IPS-18a (cell line): Measurements from ENCODE around the gene ENOX1.
"Not testable (repeated sequence)": the region's sequence is repeated elsewhere in the genome, so short reads cannot be mapped to it uniquely, and the experiment has no call there.

Experiments used
- H3K27ac ChIP-seq: one replicate; pipeline ENCODE4 v1.5.1; 2013; ENCODE audit warnings: low read length
- H3K27me3 ChIP-seq: one replicate; pipeline ENCODE4 v1.6.1; 2013; ENCODE audit warnings: mild to moderate bottlenecking, low read length; ENCODE audit not compliant: control insufficient read depth, insufficient read depth
- H3K36me3 ChIP-seq: one replicate; pipeline ENCODE4 v1.6.1; 2013; ENCODE audit warnings: low read depth, low read length; ENCODE audit not compliant: control insufficient read depth
- H3K4me1 ChIP-seq: one replicate; pipeline ENCODE4 v1.6.1; 2013; ENCODE audit warnings: low read depth, low read length; ENCODE audit not compliant: control insufficient read depth
- H3K4me3 ChIP-seq: one replicate; pipeline ENCODE4 v1.5.1; 2013; ENCODE audit warnings: low read length
- H3K9ac ChIP-seq: one replicate; pipeline ENCODE4 v1.6.1; 2013; ENCODE audit warnings: mild to moderate bottlenecking, low read length, moderate library complexity
- H3K9me3 ChIP-seq: one replicate; pipeline ENCODE4 v1.6.1; 2013; ENCODE audit warnings: low read depth, low read length; ENCODE audit not compliant: control insufficient read depth

Gene ENOX1

DNA sequence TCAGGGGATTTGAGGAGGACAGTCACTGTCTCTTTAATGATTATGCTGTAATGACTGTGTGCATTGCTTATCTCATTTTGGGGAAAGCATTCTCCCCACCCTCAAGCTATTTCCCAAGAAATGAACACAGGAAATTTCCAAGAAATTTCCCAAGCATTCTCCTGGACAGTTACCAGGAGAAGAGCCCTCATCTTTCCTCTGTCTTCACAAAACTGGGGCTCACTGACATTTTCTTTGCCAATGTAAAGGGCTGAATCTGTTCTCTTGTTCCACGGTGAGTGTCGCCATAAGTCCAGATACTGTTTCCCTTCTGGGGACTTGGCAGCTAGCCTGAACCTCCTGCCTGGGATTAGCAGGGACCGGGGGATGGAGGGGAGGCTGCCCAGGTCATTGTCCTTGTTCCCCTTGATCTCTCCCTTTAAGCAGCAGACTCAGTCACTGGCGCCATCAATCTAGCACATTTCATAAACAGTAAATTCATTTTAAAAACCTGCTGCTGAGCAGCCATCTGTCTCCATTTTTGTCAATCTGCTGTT is 590.6 kb downstream of the ENOX1 start:
- Histone ChIP-seq H3K9me3 (no peaks in the 10 kb centered on the region), H3K27ac (no peak overlapping the region), H3K4me3 (no peak overlapping the region), H3K4me1 (no peaks in the 10 kb centered on the region), H3K9ac (no peak overlapping the region), H3K36me3 (no peaks in the 10 kb centered on the region), H3K27me3 (no peaks in the 10 kb centered on the region)

DNA sequence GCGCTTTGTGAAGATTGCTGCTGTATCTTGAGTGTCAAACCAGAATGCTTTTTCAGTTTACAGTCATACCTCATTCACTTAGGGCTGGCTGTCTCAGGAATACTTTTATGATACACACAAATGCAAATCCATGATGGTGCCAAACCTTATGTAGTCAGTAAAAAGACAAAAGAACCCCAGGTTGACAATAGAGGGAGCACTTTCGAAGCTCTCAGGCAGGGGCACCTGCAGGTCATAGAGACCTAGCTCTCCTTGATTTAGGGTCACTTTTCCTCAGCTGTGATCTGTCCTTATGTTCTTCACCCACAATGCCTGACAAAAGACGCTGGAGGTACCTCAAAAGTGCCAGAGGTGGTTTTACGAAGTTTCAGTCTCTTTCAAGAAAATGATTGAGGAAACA is 591.2 kb downstream of the ENOX1 start:
- Histone ChIP-seq H3K27ac (no peak overlapping the region), H3K4me1 (no peaks in the 10 kb centered on the region), H3K4me3 (no peak overlapping the region), H3K27me3 (no peaks in the 10 kb centered on the region), H3K9me3 (no peaks in the 10 kb centered on the region), H3K9ac (no peak overlapping the region), H3K36me3 (no peaks in the 10 kb centered on the region)

DNA sequence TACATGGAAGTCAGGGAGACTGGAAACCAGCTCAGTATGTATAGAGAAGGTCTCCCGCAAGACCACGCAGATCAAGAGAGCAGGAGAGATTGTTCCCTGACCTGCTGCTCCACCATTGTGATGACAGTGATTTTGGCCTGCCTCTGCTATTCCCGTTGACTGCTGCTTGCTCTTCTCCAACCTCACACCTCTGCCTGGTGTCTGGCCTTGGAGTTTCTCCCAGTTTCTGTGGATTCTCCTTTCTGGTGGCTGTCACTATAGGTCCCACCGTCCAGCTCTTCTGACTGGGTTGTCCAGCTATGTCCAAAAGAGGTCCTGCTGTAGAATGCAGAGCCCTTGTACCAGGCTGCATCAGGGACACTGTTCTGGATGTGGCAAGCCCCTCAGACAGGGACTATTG is 591.7 kb downstream of the ENOX1 start:
- Histone ChIP-seq H3K27me3 (no peaks in the 10 kb centered on the region), H3K36me3 (no peaks in the 10 kb centered on the region), H3K27ac (no peak overlapping the region), H3K4me1 (no peaks in the 10 kb centered on the region), H3K9me3 (no peaks in the 10 kb centered on the region), H3K4me3 (no peak overlapping the region), H3K9ac (no peak overlapping the region)

DNA sequence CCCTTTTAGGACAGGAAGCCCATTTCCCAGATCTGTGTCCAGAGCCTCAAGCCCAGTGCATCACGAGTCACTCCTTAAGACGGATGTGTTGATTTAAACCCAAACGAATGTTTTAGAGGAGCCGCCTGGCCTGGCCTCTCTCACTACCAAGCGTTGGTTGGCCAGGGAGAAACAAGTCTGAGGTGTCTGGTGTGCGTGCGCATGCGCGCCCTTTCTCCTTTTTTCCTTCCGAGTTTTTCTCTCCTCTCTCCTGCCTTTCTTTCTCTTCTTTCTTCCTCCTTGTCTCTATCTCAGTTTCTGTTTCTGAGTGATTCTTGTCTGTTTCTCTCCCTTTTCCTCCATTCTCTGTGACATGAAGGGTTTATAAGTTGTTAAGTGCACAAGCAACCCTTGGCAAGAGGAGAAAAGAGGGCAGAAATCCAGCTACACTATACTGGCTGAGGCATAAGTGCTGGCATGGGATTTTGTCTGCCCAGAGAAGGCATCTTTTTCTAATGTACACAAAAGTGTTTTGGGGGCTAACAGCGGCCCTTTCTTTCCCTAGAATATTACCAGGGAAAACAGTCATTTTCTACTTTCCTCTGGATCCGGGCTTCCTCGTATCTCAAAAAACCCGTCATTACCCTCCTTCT is 592.9 kb downstream of the ENOX1 start:
- Histone ChIP-seq H3K4me3 (no peak overlapping the region), H3K27ac (no peak overlapping the region), H3K27me3 (no peaks in the 10 kb centered on the region), H3K4me1 (no peaks in the 10 kb centered on the region), H3K9ac (no peak overlapping the region), H3K36me3 (no peaks in the 10 kb centered on the region), H3K9me3 (no peaks in the 10 kb centered on the region)

DNA sequence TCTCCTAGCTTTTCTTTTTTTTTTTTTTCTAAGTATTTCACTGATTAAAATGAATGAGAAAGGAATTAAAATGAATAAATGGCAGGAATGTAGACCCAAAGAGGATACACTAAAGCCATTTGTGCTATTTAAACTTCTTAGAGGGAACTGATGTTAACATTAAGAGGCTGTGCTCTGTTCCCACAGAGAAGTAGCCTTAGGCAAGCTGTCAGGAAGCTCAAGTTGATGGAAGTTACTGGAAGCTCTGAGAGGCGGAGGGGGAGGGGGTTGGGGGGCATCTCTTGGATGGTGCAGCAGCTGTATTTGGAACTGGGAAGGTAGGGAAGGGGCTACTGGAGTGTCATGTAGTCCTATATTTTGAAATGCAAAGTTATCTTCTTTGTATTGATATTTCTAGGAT is 595.2 kb downstream of the ENOX1 start:
- H3K4me1 ChIP-seq: no peaks in the 10 kb centered on the region
- H3K9me3 ChIP-seq: no peaks in the 10 kb centered on the region
- H3K9ac ChIP-seq: no peak overlapping the region
- H3K36me3 ChIP-seq: no peaks in the 10 kb centered on the region
- H3K27me3 ChIP-seq: no peaks in the 10 kb centered on the region
- H3K27ac ChIP-seq: no peak overlapping the region
- H3K4me3 ChIP-seq: no peak overlapping the region

DNA sequence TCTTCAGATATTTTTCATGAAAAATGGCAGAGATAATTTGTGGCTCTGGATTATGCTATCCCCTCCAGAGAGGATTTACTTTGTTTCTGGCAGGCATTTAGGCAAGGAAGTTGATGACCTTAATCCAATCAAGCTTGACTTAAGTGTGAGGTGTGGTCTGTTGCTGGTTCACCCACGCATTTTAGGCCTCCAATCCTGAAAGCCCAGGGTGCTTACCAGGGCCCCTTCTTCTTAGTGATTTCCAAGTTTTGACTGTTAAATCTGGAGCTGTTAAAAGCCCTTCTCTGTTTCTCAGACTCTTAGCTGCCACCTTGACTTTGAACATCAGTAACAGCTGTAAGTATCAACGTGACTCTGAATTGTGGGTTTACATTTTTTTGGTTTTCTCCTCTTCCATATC is 601.5 kb downstream of the ENOX1 start:
- H3K9me3 ChIP-seq: no peaks in the 10 kb centered on the region

DNA sequence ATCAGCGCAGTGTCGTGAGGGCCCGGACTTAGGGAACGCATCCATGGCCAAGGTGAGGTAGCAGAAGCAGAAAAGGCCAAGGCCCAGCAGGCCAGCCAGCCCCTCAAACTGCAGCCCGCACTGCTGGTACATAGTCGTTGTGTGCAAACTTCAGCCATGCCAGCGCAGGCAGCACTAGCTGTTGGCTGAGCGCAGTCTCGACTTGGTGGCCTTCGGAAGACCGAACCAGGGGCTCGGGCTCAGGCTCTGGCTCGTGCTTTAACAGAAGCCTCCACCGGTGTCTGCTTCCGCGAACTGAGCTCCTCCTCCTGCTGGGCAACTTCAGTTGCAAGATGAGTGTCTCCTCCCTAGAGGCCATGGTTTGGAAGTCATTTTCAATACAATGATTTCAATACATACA is 605.9 kb downstream of the ENOX1 start:
- H3K27ac ChIP-seq: no peak overlapping the region
- H3K36me3 ChIP-seq: no peaks in the 10 kb centered on the region
- H3K27me3 ChIP-seq: no peaks in the 10 kb centered on the region
- H3K9me3 ChIP-seq: no peaks in the 10 kb centered on the region
- H3K4me3 ChIP-seq: no peak overlapping the region
- H3K4me1 ChIP-seq: no peaks in the 10 kb centered on the region
- H3K9ac ChIP-seq: no peak overlapping the region

More for the DNA sequence above, 601.5 kb downstream of the ENOX1 start:
- H3K27me3 ChIP-seq: no peaks in the 10 kb centered on the region
- no peak overlapping the region for H3K27ac ChIP-seq
- no peaks in the 10 kb centered on the region for H3K36me3 ChIP-seq
- no peaks in the 10 kb centered on the region for H3K4me1 ChIP-seq
- no peak overlapping the region for H3K9ac ChIP-seq
- H3K4me3 ChIP-seq: no peak overlapping the region

DNA sequence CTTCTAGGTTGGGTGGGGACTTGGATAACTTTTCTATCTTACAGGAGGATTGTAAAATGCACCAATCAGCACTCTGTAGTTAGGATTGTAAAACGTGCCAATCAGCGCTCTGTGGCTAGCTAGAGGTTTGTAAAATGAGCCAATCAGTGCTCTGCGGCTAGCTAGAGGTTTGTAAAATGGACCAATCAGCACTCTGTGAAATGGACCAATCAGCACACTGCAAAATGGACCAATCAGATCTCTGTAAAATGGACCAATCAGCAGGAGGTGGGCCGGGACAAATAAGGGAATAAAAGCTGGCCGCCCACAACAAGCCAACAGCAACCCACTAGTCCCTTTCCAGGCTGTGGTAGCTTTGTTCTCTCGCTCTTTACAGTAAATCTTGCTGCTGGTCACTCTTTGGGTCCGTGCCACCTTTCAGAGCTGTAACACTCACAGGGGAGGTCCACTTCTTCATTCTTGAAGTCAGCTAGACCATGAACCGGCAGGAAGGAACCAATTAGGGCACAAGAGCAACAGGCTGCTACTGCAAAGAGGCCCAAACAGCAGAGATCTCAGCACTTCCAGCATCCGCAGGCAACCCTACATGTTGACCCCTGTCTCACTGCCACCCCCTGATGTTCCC is 606.6 kb downstream of the ENOX1 start:
- H3K27me3 ChIP-seq: no peaks in the 10 kb centered on the region
- no peak overlapping the region for H3K27ac ChIP-seq
- no peak overlapping the region for H3K4me3 ChIP-seq
- no peaks in the 10 kb centered on the region for H3K4me1 ChIP-seq
- H3K36me3 ChIP-seq: no peaks in the 10 kb centered on the region
- no peak overlapping the region for H3K9ac ChIP-seq
- no peaks in the 10 kb centered on the region for H3K9me3 ChIP-seq

DNA sequence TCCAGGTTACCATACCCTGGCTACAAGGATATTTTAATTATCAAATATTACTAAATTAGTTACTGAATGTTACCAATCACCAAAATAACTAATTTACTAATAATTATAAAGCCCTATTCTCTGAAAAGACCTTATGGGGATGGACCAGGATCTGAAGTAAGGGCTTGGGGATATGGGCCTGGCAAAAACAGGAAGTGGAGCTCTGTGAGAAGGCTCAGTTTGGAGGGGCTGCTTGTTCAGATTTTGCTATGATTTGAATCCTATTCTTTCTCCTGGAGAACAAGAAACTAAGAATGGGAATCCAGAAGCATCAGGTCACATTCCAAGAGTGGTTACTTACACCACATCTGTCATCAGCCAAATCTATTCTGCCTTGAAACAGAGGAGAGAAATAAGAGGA is 615.3 kb downstream of the ENOX1 start:
- no peak overlapping the region for H3K4me3 ChIP-seq
- peaks cover 11% of the 10 kb centered on the region for H3K4me1 ChIP-seq
- H3K9me3 ChIP-seq: no peaks in the 10 kb centered on the region
- no peak overlapping the region for H3K9ac ChIP-seq
- H3K36me3 ChIP-seq: no peaks in the 10 kb centered on the region
- H3K27me3 ChIP-seq: no peaks in the 10 kb centered on the region
- H3K27ac ChIP-seq: no peak overlapping the region

DNA sequence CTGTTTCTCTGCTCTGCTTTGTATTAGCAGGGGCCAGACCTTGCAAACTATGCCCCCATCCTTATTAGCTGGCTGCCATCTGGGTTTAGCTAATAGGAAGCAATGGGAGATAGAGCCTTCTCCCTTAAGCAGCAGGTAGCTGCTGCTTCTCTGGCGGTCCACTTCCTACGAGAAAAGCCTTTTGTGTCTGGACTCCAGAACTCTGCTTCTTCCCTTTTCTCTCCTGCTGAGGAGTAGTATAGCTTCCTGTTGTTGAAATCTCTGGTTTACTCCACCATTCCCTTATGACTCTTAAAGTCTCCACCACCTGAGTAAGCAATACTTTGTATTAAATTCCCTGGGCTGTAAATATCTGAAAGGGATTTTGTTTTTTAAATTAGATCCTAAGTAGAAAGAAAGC is 616.3 kb downstream of the ENOX1 start:
- Histone ChIP-seq H3K4me1 (peaks cover 11% of the 10 kb centered on the region), H3K9ac (no peak overlapping the region), H3K27ac (no peak overlapping the region), H3K9me3 (no peaks in the 10 kb centered on the region), H3K4me3 (no peak overlapping the region), H3K36me3 (no peaks in the 10 kb centered on the region), H3K27me3 (no peaks in the 10 kb centered on the region)

DNA sequence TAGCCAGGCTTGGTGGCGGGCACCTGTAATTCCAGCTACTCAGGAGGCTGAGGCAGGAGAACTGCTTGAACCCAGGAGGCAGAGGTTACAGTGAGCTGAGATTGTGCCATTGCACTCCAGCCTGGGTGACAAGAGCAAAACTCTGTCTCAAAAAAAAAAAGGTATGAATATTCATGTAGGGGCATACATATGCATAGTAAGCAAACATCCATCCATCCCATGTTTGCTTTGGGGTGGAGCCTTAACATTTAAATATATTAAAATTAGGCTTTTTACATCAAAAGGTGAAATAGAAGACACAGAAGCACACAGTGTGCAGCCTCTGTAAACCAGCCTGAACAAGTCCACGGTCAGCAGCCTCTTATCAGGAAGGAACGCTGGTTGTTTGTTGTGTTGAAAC is 618.3 kb downstream of the ENOX1 start:
- not testable (repeated sequence) for H3K9ac ChIP-seq, H3K27ac ChIP-seq, H3K9me3 ChIP-seq, H3K27me3 ChIP-seq, H3K4me3 ChIP-seq, H3K36me3 ChIP-seq
- peaks cover 11% of the 10 kb centered on the region for H3K4me1 ChIP-seq

DNA sequence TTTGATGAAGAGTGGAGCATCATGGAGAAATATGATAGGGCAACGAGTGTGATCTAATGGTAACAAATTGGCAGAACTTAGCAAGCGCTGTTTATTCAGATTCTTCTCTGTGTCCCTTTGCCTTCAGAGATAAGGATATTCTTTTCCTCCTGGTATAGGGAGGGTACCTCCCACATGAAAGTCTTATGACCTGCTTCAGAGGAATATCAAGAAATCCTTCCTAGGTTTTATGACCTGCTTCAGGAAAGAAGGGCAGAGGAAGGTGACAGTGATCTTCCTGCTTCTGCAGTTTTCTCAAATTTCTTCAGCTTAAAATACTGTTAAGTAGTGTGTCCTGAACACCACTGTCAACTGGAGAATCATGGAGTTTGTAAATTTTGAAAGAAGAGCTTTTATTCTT is 619.0 kb downstream of the ENOX1 start:
- Histone ChIP-seq H3K9me3 (no peaks in the 10 kb centered on the region), H3K4me3 (no peak overlapping the region), H3K36me3 (no peaks in the 10 kb centered on the region), H3K27me3 (no peaks in the 10 kb centered on the region), H3K4me1 (peaks cover 11% of the 10 kb centered on the region), H3K27ac (no peak overlapping the region), H3K9ac (no peak overlapping the region)
